ENCODE results near the gene EDARADD.

GRCh38 chr1:236486356-236487002, 92.4 kb downstream of the EDARADD start:
- no peak for TF ChIP-seq CTCF (IDR thresholded peaks at IDR 0.05)
- no peak for TF ChIP-seq EZH2 (IDR thresholded peaks at IDR 0.05)

Data from neural progenitor cell (in vitro differentiated cells).